DND-41 (cell line): ENCODE data around the gene VPS18.

Source experiments
- ATAC-seq: fragments of 200-7000 bp; cut with Tn5 transposase; 3 replicates; pipeline ENCODE4 v1.9.1; 2021; ENCODE audit warnings: low read depth; ENCODE audit not compliant: insufficient read depth
- DNase-seq: peaks from one replicate; pipeline ENCODE4 v3.0.0-alpha.2; 2020
- H2AFZ ChIP-seq: 2 replicates; pipeline ENCODE4 v1.6.0; 2012; ENCODE audit warnings: low read depth, low read length
- H3K27ac ChIP-seq: 2 replicates; pipeline ENCODE4 v1.5.1; 2012; ENCODE audit warnings: low read length, inconsistent platforms
- H3K27me3 ChIP-seq: fragments of 200-600 bp; sonication (generic); 2 replicates; pipeline ENCODE4 v1.6.0; 2012; ENCODE audit warnings: low read length, mild to moderate bottlenecking, inconsistent platforms; ENCODE audit not compliant: insufficient read depth, poor library complexity
- H3K36me3 ChIP-seq: 2 replicates; pipeline ENCODE4 v1.5.1; 2012; ENCODE audit warnings: low read length, inconsistent platforms; ENCODE audit not compliant: insufficient read depth
- H3K4me1 ChIP-seq: 2 replicates; pipeline ENCODE4 v1.5.1; 2012; ENCODE audit warnings: mild to moderate bottlenecking, low read length; ENCODE audit not compliant: insufficient read depth
- H3K4me2 ChIP-seq: 2 replicates; pipeline ENCODE4 v1.6.0; 2012; ENCODE audit warnings: mild to moderate bottlenecking, moderate library complexity, low read length, inconsistent platforms; ENCODE audit not compliant: insufficient read depth
- H3K4me3 ChIP-seq, 2 experiments: fragments of 200-600 bp in 1 of 2; shearing (Covaris generic) in 1 of 2; 2 replicates each; pipeline ENCODE4 v1.5.1; 2012 to 2016; ENCODE audit warnings: inconsistent platforms in 2 of 2, low read length in 2 of 2, mild to moderate bottlenecking in 2 of 2, low read depth in 1 of 2, moderate library complexity in 1 of 2
- H3K79me2 ChIP-seq: 2 replicates; pipeline ENCODE4 v1.6.0; 2012; ENCODE audit warnings: low read length, inconsistent platforms; ENCODE audit not compliant: insufficient read depth
- H3K9ac ChIP-seq: 2 replicates; pipeline ENCODE4 v1.6.0; 2012; ENCODE audit warnings: low read depth, mild to moderate bottlenecking, inconsistent platforms, low read length, moderate library complexity
- H3K9me3 ChIP-seq: 2 replicates; pipeline ENCODE4 v1.5.1; 2012; ENCODE audit warnings: low read length, moderate library complexity, mild to moderate bottlenecking, inconsistent platforms; ENCODE audit not compliant: insufficient read depth, severe bottlenecking
- H4K20me1 ChIP-seq: 2 replicates; pipeline ENCODE4 v1.6.0; 2012; ENCODE audit warnings: low read length; ENCODE audit not compliant: insufficient read depth
- CTCF ChIP-seq: IDR thresholded peaks from 2 replicates; pipeline ENCODE4 v1.5.1; 2012; ENCODE audit warnings: borderline replicate concordance, low read length, moderate library complexity, mild to moderate bottlenecking; ENCODE audit not compliant: poor library complexity, severe bottlenecking; ENCODE audit errors: extremely low read depth
- EZH2 ChIP-seq: IDR thresholded peaks from 3 replicates; pipeline ENCODE4 v1.6.1; 2012; ENCODE audit warnings: borderline replicate concordance, low read depth, mild to moderate bottlenecking, moderate library complexity, low read length, inconsistent platforms; ENCODE audit not compliant: severe bottlenecking

Gene VPS18

GRCh38 chr15:40948706-40949473 is 54.6 kb downstream of the VPS18 start:
- no peak overlapping the region for H3K27ac ChIP-seq
- H3K36me3 ChIP-seq = no peaks in the 10 kb centered on the region
- H4K20me1 ChIP-seq = no peaks in the 10 kb centered on the region
- ATAC-seq = no peak
- no peak for DNase-seq
- H3K4me2 ChIP-seq = no peak overlapping the region
- H3K4me1 ChIP-seq = peaks cover 19% of the 10 kb centered on the region
- H2AFZ ChIP-seq = no peak overlapping the region
- TF ChIP-seq EZH2 (no peak), CTCF (no peak)
- no peak overlapping the region for H3K9ac ChIP-seq
- H3K27me3 ChIP-seq = no peaks in the 10 kb centered on the region
- no peak overlapping the region for H3K4me3 ChIP-seq
- H3K9me3 ChIP-seq = no peaks in the 10 kb centered on the region
- no peaks in the 10 kb centered on the region for H3K79me2 ChIP-seq

GRCh38 chr15:40949756-40950207 is 55.5 kb downstream of the VPS18 start:
- Histone ChIP-seq H3K27ac (no peak overlapping the region), H3K36me3 (no peaks in the 10 kb centered on the region), H3K4me3 (no peak overlapping the region), H3K79me2 (no peaks in the 10 kb centered on the region), H3K4me2 (no peak overlapping the region), H3K9ac (no peak overlapping the region), H3K4me1 (peaks cover 24% of the 10 kb centered on the region), H3K27me3 (no peaks in the 10 kb centered on the region), H3K9me3 (no peaks in the 10 kb centered on the region), H2AFZ (no peak overlapping the region), H4K20me1 (no peaks in the 10 kb centered on the region)
- DNase-seq (no peak), ATAC-seq (no peak)
- TF ChIP-seq CTCF (no peak), EZH2 (no peak)

- peaks cover 24% of the 10 kb centered on the region for H3K4me1 ChIP-seq
- H3K9me3 ChIP-seq = no peaks in the 10 kb centered on the region
- H3K9ac ChIP-seq = peak overlapping the region; percentile 81; the same call in 1 of the 2 replicates
- H3K36me3 ChIP-seq = no peaks in the 10 kb centered on the region
- TF ChIP-seq EZH2 (no peak), CTCF (no peak)
- ATAC-seq = no peak
- no peaks in the 10 kb centered on the region for H3K79me2 ChIP-seq
- no peak for DNase-seq
- no peaks in the 10 kb centered on the region for H4K20me1 ChIP-seq
- no peaks in the 10 kb centered on the region for H3K27me3 ChIP-seq
- no peak overlapping the region for H3K27ac ChIP-seq
- no peak overlapping the region for H2AFZ ChIP-seq
- no peak overlapping the region; the same call in 1 of the 2 replicates for H3K4me2 ChIP-seq
- H3K4me3 ChIP-seq = no peak overlapping the region
Measured at GRCh38 chr15:40951764-40952163, 57.5 kb downstream of the VPS18 start.
